ENCODE data around the gene TLK1.

Gene TLK1

DNA sequence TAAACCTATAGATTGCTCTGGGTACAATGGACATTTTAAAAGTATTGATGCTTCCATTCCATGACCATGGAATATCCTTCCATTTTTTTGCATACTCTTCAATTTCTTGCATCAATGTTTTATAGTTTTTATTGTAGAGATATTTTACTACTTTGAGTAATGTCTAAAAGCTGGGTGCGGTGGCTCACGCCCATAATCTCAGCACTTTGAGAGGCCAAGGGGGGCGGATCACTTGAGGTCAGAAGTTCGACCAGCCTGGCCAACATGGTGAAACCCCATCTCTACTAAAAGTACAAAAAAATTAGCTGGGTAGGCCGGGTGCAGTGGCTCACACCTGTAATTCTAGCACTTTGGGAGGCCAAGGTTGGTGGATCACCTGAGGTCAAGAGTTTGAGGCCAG is 88.5 kb downstream of the TLK1 start:
- no peak for DNase-seq (ENCODE audit: low read depth in 1 of 2, low spot score in 1 of 2)
- H3K4me3 ChIP-seq (replicated peaks; ENCODE audit: insufficient read depth, low read length) = no peak overlapping the region
- H3K27me3 ChIP-seq (ENCODE audit: insufficient read depth, poor library complexity, severe bottlenecking) = no peaks in the 10 kb centered on the region
- no peak for TF ChIP-seq REST (IDR thresholded peaks at IDR 0.05; ENCODE audit: insufficient replicate concordance, low read depth)
- H3K27ac ChIP-seq (replicated peaks) = no peak overlapping the region

- no peaks in the 10 kb centered on the region for H3K27me3 ChIP-seq (ENCODE audit: insufficient read depth, poor library complexity, severe bottlenecking)
- DNase-seq (ENCODE audit: low read depth in 1 of 2, low spot score in 1 of 2) = no peak
- no peak overlapping the region for H3K4me3 ChIP-seq (replicated peaks; ENCODE audit: insufficient read depth, low read length)
- TF ChIP-seq CTCF (IDR thresholded peaks at IDR 0.05; ENCODE audit: insufficient read depth, low read length) = no peak
- TF ChIP-seq POLR2AphosphoS5 (IDR thresholded peaks at IDR 0.05; ENCODE audit: low read depth) = no peak
- no peak for TF ChIP-seq SPI1 (IDR thresholded peaks at IDR 0.05; ENCODE audit: borderline replicate concordance, low read depth)
- TF ChIP-seq GABPA (IDR thresholded peaks at IDR 0.05; ENCODE audit: low read depth) = no peak
- TF ChIP-seq REST (IDR thresholded peaks at IDR 0.05; ENCODE audit: insufficient replicate concordance, low read depth) = no peak
- H3K27ac ChIP-seq (replicated peaks) = no peak overlapping the region
Observed at GRCh38 chr2:171069286-171069956, 91.3 kb downstream of the TLK1 start.

DNA sequence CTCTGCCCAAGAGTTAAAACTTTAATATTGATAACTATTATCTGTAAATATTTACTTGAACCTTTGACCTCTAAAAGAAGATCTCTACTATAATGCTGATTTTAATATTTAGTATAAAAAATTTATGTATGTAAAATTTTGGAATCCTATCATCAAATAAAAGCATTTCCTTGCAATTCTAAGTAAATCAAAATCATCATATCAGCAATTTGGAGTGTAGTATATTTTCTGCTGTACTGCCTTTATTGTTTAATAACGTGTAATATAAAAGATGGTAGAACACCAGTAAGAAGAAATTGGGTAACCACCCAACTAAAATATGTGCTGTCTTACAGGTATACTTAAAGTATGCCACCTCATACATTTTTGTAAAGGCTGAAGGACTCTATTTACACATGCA is 94.6 kb downstream of the TLK1 start:
- Histone ChIP-seq H3K4me3 (replicated peaks; ENCODE audit: insufficient read depth, low read length) (no peak overlapping the region), H3K27me3 (ENCODE audit: insufficient read depth, poor library complexity, severe bottlenecking) (no peaks in the 10 kb centered on the region)
- no peak for DNase-seq (ENCODE audit: low read depth in 1 of 2, low spot score in 1 of 2)

More for the DNA sequence above, 94.6 kb downstream of the TLK1 start:
- TF ChIP-seq CTCF (IDR thresholded peaks at IDR 0.05; ENCODE audit: insufficient read depth, low read length) (no peak), GABPA (IDR thresholded peaks at IDR 0.05; ENCODE audit: low read depth) (no peak), SPI1 (IDR thresholded peaks at IDR 0.05; ENCODE audit: borderline replicate concordance, low read depth) (no peak), REST (IDR thresholded peaks at IDR 0.05; ENCODE audit: insufficient replicate concordance, low read depth) (no peak), POLR2AphosphoS5 (IDR thresholded peaks at IDR 0.05; ENCODE audit: low read depth) (no peak)
- no peak overlapping the region for H3K27ac ChIP-seq (replicated peaks)

All from HL-60 (cell line).